Measurements from ENCODE around the gene IQGAP1. TPM values are rescaled to one million over a fixed set of nuclear protein-coding genes. Genes with fewer than 3 reads are reported as not detected.

IQGAP1 gene
- total and polyA plus RNA-seq, 2 of the 4 experiments (the other 2 are of a cell fraction): 87.5 to 207 TPM

DNA sequence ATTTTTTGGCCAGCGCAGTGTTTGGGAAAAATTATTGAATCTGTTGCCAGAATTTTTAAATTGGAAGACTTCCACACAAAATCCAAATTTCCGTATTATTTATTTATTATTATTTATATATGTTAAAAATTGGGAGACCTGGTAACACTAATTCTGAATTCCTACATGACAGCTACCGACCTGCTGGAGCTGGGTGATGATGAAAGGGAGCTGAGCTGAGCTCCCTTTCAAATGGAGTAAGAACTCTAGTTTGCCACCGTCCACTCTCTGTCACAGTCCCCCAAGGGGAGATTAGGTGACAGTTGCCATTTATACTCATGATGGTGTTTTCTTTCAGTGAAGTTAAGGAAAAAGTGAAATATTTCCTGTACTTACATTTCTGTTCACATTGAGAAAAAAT lies 143.1 kb downstream of the IQGAP1 start:
- peak overlapping the region; percentile 64; the same call in 1 of the 2 replicates for H3K14ac ChIP-seq (replicated peaks; ENCODE audit: low read depth, low read length)
- H2BK15ac ChIP-seq (ENCODE audit: low read depth, low read length): no peak overlapping the region
- H3K27me3 ChIP-seq (ENCODE audit: control insufficient read depth, insufficient read depth, low read length): no peaks in the 10 kb centered on the region
- no peak overlapping the region for H4K5ac ChIP-seq (ENCODE audit: low read depth, low read length)
- peaks cover 13% of the 10 kb centered on the region for H3K9me1 ChIP-seq (ENCODE audit: insufficient read depth, low read length)
- no peak for TF ChIP-seq FOS (IDR thresholded peaks at IDR 0.05; ENCODE audit: low read depth, low read length)
- DNase-seq: no peak
- H3K18ac ChIP-seq (ENCODE audit: low read depth, low read length): no peak overlapping the region
- peaks cover 4 to 57% of the 10 kb centered on the region in 2 experiments for H3K79me1 ChIP-seq (ENCODE audit: low read depth in 1 of 2, low read length in 2 of 2)
- no peak overlapping the region for H2AK5ac ChIP-seq (ENCODE audit: low read depth, low read length)
- H3K4me3 ChIP-seq (ENCODE audit: insufficient read depth, low read depth, low read length): peak overlapping the region; percentile 92
- peak overlapping the region; percentile 94 for H3K27ac ChIP-seq (ENCODE audit: insufficient read depth, low read length)
- ChIA-PET CTCF (interaction anchor here (0.6 to 1.3 kb wide), 2 partner anchors 11 to 26 kb away, joined by 3 to 5 read pairs; no protein-coding TSS in a partner anchor), POLR2A (ENCODE audit: unreplicated experiment) (no interaction called here)
- H2AK9ac ChIP-seq (replicated peaks; ENCODE audit: low read depth, low read length, poor library complexity): no peak overlapping the region
- no TSS peak for BruUV-seq (replicated peaks)
- no peak overlapping the region for H4K91ac ChIP-seq (ENCODE audit: insufficient read depth, low read depth, low read length)
- no peak overlapping the region for H2AFZ ChIP-seq (replicated peaks; ENCODE audit: low read length, poor library complexity)
- H2BK120ac ChIP-seq (ENCODE audit: low read depth, low read length): no peak overlapping the region
- dilution Hi-C loops (cut with HindIII; ENCODE audit: low sequenced_read_pairs, unreplicated experiment) (no loop called here), in situ Hi-C loops (cut with MboI; ENCODE audit: low sequenced_read_pairs) (no loop called here), intact Hi-C loops (cut with micrococcal nuclease) (loop anchor here (2.0 kb wide), 1 partner anchor 16 kb away; no protein-coding TSS in a partner anchor)
- H3K4ac ChIP-seq (ENCODE audit: low read depth, low read length): no peak overlapping the region
- peaks cover 50% of the 10 kb centered on the region for H4K20me1 ChIP-seq (ENCODE audit: insufficient read depth, low read length)
- no peak overlapping the region for H2BK20ac ChIP-seq (ENCODE audit: low read depth, low read length)
- H2BK5ac ChIP-seq (ENCODE audit: low read depth, low read length, poor library complexity, severe bottlenecking): no peak overlapping the region
- peak overlapping the region; percentile 90 for H3K4me2 ChIP-seq (ENCODE audit: low read depth, low read length)
- H4K8ac ChIP-seq (ENCODE audit: low read depth in 2 of 2, low read length in 2 of 2): no peak overlapping the region
- H3K9me3 ChIP-seq (ENCODE audit: control insufficient read depth, insufficient read depth, low read length): no peaks in the 10 kb centered on the region
- peak overlapping the region; percentile 38; the same call in 1 of the 2 replicates for H3K56ac ChIP-seq (ENCODE audit: extremely low read depth, insufficient read depth, low read length)
- no peaks in the 10 kb centered on the region for H3K36me3 ChIP-seq (ENCODE audit: control insufficient read depth, insufficient read depth, low read length)
- H3K4me1 ChIP-seq (ENCODE audit: control insufficient read depth, insufficient read depth, low read length): peaks cover 17% of the 10 kb centered on the region
- H3K23ac ChIP-seq (ENCODE audit: low read depth, low read length): peak overlapping the region; percentile 74
- no CpG with 5 or more reads among the region's 4 CpGs for WGBS, 2 experiments (ENCODE audit: extremely low coverage in 2 of 2, insufficient read length in 1 of 2)
- no peak for ATAC-seq (ENCODE audit: low read depth)
- peak overlapping the region; percentile 82 for H3K9ac ChIP-seq (ENCODE audit: low read depth, low read length)
